ENCODE results near the gene MRPL4. TPM values are rescaled to one million over a fixed set of nuclear protein-coding genes. Genes with fewer than 3 reads are reported as not detected.
A peak's percentile ranks its signal among the peaks of the same experiment; 100 is the strongest.

Gene MRPL4
- total and polyA plus RNA-seq, 2 of the 13 experiments (the other 11 are each of a cell fraction or from before 2014, with no cell fraction given) = 40.6 to 42.5 TPM

DNA sequence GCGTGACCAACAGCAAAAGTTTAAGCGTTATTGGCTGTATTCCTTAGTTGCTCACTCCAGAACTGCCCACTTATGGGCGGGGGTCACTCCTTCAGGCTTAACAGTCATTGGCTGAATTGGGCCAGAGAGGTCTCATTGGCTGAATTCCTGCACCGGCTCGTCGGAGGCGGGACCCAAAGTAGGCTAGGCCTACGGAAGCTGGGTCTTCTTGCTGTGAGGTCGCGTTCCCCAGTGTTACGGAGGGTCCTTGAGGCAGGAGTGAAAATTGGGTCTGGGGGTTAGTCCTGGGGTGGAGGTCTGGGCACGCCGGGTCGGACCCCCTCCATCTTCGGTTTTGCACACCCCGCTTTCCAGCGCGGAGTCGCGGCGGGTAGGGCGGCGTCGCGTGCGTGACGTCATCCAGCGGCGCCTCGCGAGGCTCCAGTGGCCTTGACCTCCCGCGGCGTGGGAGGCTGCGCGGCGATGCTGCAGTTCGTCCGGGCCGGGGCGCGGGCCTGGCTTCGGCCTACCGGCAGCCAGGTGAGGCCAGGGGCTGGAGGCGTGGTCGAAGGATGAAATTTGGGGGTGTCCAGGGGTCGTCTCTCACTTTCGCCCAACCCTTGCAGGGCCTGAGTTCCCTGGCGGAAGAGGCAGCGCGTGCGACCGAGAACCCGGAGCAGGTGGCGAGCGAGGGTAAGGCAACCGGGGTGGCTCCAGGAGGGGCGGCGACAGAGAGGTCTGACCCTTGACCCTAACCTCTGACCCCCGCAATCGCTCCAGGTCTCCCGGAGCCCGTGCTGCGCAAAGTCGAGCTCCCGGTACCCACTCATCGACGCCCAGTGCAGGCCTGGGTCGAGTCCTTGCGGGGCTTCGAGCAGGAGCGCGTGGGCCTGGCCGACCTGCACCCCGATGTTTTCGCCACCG lies at the start of gene MRPL4 (continued):
- no peak for TF ChIP-seq JARID2 (CRISPR knock-in tag; IDR thresholded peaks at IDR 0.05; ENCODE audit: insufficient replicate concordance)
- TF ChIP-seq, protein P1, sequence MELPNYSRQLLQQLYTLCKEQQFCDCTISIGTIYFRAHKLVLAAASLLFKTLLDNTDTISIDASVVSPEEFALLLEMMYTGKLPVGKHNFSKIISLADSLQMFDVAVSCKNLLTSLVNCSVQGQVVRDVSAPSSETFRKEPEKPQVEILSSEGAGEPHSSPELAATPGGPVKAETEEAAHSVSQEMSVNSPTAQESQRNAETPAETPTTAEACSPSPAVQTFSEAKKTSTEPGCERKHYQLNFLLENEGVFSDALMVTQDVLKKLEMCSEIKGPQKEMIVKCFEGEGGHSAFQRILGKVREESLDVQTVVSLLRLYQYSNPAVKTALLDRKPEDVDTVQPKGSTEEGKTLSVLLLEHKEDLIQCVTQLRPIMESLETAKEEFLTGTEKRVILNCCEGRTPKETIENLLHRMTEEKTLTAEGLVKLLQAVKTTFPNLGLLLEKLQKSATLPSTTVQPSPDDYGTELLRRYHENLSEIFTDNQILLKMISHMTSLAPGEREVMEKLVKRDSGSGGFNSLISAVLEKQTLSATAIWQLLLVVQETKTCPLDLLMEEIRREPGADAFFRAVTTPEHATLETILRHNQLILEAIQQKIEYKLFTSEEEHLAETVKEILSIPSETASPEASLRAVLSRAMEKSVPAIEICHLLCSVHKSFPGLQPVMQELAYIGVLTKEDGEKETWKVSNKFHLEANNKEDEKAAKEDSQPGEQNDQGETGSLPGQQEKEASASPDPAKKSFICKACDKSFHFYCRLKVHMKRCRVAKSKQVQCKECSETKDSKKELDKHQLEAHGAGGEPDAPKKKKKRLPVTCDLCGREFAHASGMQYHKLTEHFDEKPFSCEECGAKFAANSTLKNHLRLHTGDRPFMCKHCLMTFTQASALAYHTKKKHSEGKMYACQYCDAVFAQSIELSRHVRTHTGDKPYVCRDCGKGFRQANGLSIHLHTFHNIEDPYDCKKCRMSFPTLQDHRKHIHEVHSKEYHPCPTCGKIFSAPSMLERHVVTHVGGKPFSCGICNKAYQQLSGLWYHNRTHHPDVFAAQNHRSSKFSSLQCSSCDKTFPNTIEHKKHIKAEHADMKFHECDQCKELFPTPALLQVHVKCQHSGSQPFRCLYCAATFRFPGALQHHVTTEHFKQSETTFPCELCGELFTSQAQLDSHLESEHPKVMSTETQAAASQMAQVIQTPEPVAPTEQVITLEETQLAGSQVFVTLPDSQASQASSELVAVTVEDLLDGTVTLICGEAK (IDR thresholded peaks at IDR 0.05) = no peak
- TF ChIP-seq, protein P1 (CRISPR knock-in tag; IDR thresholded peaks at IDR 0.05) = peak; percentile 75; the same call in 1 of the 2 replicates
- 0 out of 2 replicates have a peak, but pooled peaks have one; percentile 58 for TF ChIP-seq ZNF678 (CRISPR knock-in tag; IDR thresholded peaks at IDR 0.05)
- peak; percentile 67; the same call in 1 of the 2 replicates for TF ChIP-seq FOXA3 (CRISPR knock-in tag; IDR thresholded peaks at IDR 0.05)
- peak; percentile 86; the same call in 1 of the 2 replicates for TF ChIP-seq DNMT1 (CRISPR knock-in tag; IDR thresholded peaks at IDR 0.05)
- no peak for TF ChIP-seq LCORL (IDR thresholded peaks at IDR 0.05)
- TF ChIP-seq LCORL (CRISPR knock-in tag; IDR thresholded peaks at IDR 0.05) = peak; percentile 86
- TF ChIP-seq HNRNPUL1 (IDR thresholded peaks at IDR 0.05; ENCODE audit: low read depth, low read length) = no peak
- no peak for TF ChIP-seq ZNF20 (CRISPR knock-in tag; IDR thresholded peaks at IDR 0.05)
- TF ChIP-seq, protein P2, sequence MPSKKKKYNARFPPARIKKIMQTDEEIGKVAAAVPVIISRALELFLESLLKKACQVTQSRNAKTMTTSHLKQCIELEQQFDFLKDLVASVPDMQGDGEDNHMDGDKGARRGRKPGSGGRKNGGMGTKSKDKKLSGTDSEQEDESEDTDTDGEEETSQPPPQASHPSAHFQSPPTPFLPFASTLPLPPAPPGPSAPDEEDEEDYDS (CRISPR knock-in tag; IDR thresholded peaks at IDR 0.05) = 0 out of 2 replicates have a peak, but pooled peaks have one; percentile 18
- TF ChIP-seq ZSCAN20 (CRISPR knock-in tag; IDR thresholded peaks at IDR 0.05; ENCODE audit: borderline replicate concordance) = peak; percentile 84; the same call in 1 of the 2 replicates
- TF ChIP-seq ETV5 (CRISPR knock-in tag; IDR thresholded peaks at IDR 0.05; ENCODE audit: borderline replicate concordance) = peak; percentile 60
- no peak for TF ChIP-seq SP1 (IDR thresholded peaks at IDR 0.05)
- peak; percentile 83 for TF ChIP-seq SP1 (CRISPR knock-in tag; IDR thresholded peaks at IDR 0.05)
- peak; percentile 51; the same call in 1 of the 2 replicates for TF ChIP-seq TMF1 (CRISPR knock-in tag; IDR thresholded peaks at IDR 0.05; ENCODE audit: low read depth)
- peak; percentile 99 for TF ChIP-seq HOXA3 (CRISPR knock-in tag; IDR thresholded peaks at IDR 0.05)

Measured in HepG2 (cell line).